ENCODE results near the gene ALLC. TPM values are rescaled to one million over a fixed set of nuclear protein-coding genes. Genes with fewer than 3 reads are reported as not detected.

Gene ALLC
- polyA plus RNA-seq, 1 experiment, result not detected

GRCh38 chr2:3647831-3648651, 10.0 kb upstream of the ALLC start:
- POLR2A ChIA-PET, result no interaction called here
- DNase-seq (ENCODE audit: low read depth, low spot score), result no peak

GRCh38 chr2:3648652-3649177, 9.3 kb upstream of the ALLC start:
- CTCF ChIA-PET, result no interaction called here

More at GRCh38 chr2:3647831-3648651, 10.0 kb upstream of the ALLC start:
- CTCF ChIA-PET, result no interaction called here
- Histone ChIP-seq H3K27me3 (ENCODE audit: control insufficient read depth, insufficient read depth, low read length) (peaks cover 8% of the 10 kb centered on the region), H3K27ac (ENCODE audit: low read depth, low read length) (no peak overlapping the region), H3K4me3 (ENCODE audit: low read depth, low read length) (no peak overlapping the region), H3K9me3 (ENCODE audit: control insufficient read depth, insufficient read depth, low read length) (peaks cover 6% of the 10 kb centered on the region; the same call in 1 of the 2 replicates)
- no peak for TF ChIP-seq CTCF (IDR thresholded peaks at IDR 0.05; ENCODE audit: low read depth, low read length)

GRCh38 chr2:3649581-3649980, 8.4 kb upstream of the ALLC start:
- Histone ChIP-seq H3K27me3 (ENCODE audit: control insufficient read depth, insufficient read depth, low read length) (peaks cover 7% of the 10 kb centered on the region), H3K27ac (ENCODE audit: low read depth, low read length) (no peak overlapping the region), H3K9me3 (ENCODE audit: control insufficient read depth, insufficient read depth, low read length) (peaks cover 14% of the 10 kb centered on the region), H3K4me3 (ENCODE audit: low read depth, low read length) (no peak overlapping the region)
- no peak for TF ChIP-seq CTCF (IDR thresholded peaks at IDR 0.05; ENCODE audit: low read depth, low read length)
- ChIA-PET POLR2A (no interaction called here), CTCF (interaction anchor here (1.0 to 1.4 kb wide), 4 partner anchors 8 to 226 kb away, joined by 3 to 5 read pairs (median 4); no protein-coding TSS in a partner anchor)
- DNase-seq (ENCODE audit: low read depth, low spot score), result no peak

More at GRCh38 chr2:3648652-3649177, 9.3 kb upstream of the ALLC start:
- no peak overlapping the region for H3K27ac ChIP-seq (ENCODE audit: low read depth, low read length)
- TF ChIP-seq CTCF (IDR thresholded peaks at IDR 0.05; ENCODE audit: low read depth, low read length), result no peak
- peaks cover 9% of the 10 kb centered on the region for H3K9me3 ChIP-seq (ENCODE audit: control insufficient read depth, insufficient read depth, low read length)
- POLR2A ChIA-PET, result no interaction called here
- no peak overlapping the region for H3K4me3 ChIP-seq (ENCODE audit: low read depth, low read length)
- peaks cover 8% of the 10 kb centered on the region for H3K27me3 ChIP-seq (ENCODE audit: control insufficient read depth, insufficient read depth, low read length)
- no peak for DNase-seq (ENCODE audit: low read depth, low spot score)

GRCh38 chr2:3650140-3650920, 7.7 kb upstream of the ALLC start:
- Histone ChIP-seq H3K27ac (ENCODE audit: low read depth, low read length) (no peak overlapping the region), H3K4me3 (ENCODE audit: low read depth, low read length) (no peak overlapping the region), H3K27me3 (ENCODE audit: control insufficient read depth, insufficient read depth, low read length) (peaks cover 3% of the 10 kb centered on the region), H3K9me3 (ENCODE audit: control insufficient read depth, insufficient read depth, low read length) (peaks cover 10% of the 10 kb centered on the region)
- DNase-seq (ENCODE audit: low read depth, low spot score), result no peak
- ChIA-PET POLR2A (interaction anchor here (1.3 kb wide), 1 partner anchor 92 kb away, joined by 3 read pairs; the partner anchor contains the start of gene RNASEH1), CTCF (interaction anchor here (0.7 to 1.4 kb wide), 9 partner anchors 9 to 226 kb away, joined by 3 to 5 read pairs (median 4); no protein-coding TSS in a partner anchor)
- no peak for TF ChIP-seq CTCF (IDR thresholded peaks at IDR 0.05; ENCODE audit: low read depth, low read length)

Data from AG04450 (cell line).